ENCODE data around the gene BRI3BP.
"Not testable (repeated sequence)": the region's sequence is repeated elsewhere in the genome, so short reads cannot be mapped to it uniquely, and the experiment has no call there.

The BRI3BP gene

GRCh38 chr12:124975276-124975675 is 18.2 kb upstream of the BRI3BP start:
- no peak for DNase-seq

GRCh38 chr12:124976999-124977398 is 16.4 kb upstream of the BRI3BP start:
- DNase-seq: no peak

GRCh38 chr12:124979568-124979967 is 13.9 kb upstream of the BRI3BP start:
- no peak for DNase-seq

- DNase-seq: no peak
Measured at GRCh38 chr12:124980098-124980892, 13.2 kb upstream of the BRI3BP start.

GRCh38 chr12:124986876-124987275 is 6.6 kb upstream of the BRI3BP start:
- not testable (repeated sequence) for DNase-seq

- peak; percentile 85 to 90 for DNase-seq
Measured at GRCh38 chr12:124992874-124993625, 395 bp upstream of the BRI3BP start.

- peak; percentile 15 to 24 for DNase-seq
Measured at GRCh38 chr12:124994437-124994975, 1.1 kb downstream of the BRI3BP start.

- DNase-seq: no peak
Measured at GRCh38 chr12:124995200-124995961, 1.9 kb downstream of the BRI3BP start.

GRCh38 chr12:124998705-124999104 is 5.3 kb downstream of the BRI3BP start:
- DNase-seq: no peak

GRCh38 chr12:125001636-125002035 is 8.2 kb downstream of the BRI3BP start:
- no peak for DNase-seq

- DNase-seq: no peak
Measured at GRCh38 chr12:125003021-125003420, 9.6 kb downstream of the BRI3BP start.

GRCh38 chr12:125004621-125005020 is 11.2 kb downstream of the BRI3BP start:
- DNase-seq: no peak

GRCh38 chr12:125005652-125006051 is 12.2 kb downstream of the BRI3BP start:
- no peak for DNase-seq

GRCh38 chr12:125006365-125006764 is 12.9 kb downstream of the BRI3BP start:
- DNase-seq: no peak

GRCh38 chr12:125013816-125014442 is 20.5 kb downstream of the BRI3BP start:
- DNase-seq: no peak

GRCh38 chr12:125014526-125014925 is 21.1 kb downstream of the BRI3BP start:
- no peak for DNase-seq

GRCh38 chr12:125015680-125016310 is 22.4 kb downstream of the BRI3BP start:
- DNase-seq: no peak

GRCh38 chr12:125017801-125018200 is 24.4 kb downstream of the BRI3BP start:
- no peak for DNase-seq

GRCh38 chr12:125018356-125018755 is 24.9 kb downstream of the BRI3BP start:
- DNase-seq: no peak

GRCh38 chr12:125021096-125021495 is 27.7 kb downstream of the BRI3BP start:
- DNase-seq: no peak

GRCh38 chr12:125021771-125022170 is 28.3 kb downstream of the BRI3BP start:
- no peak for DNase-seq

GRCh38 chr12:125023065-125023464 is 29.6 kb downstream of the BRI3BP start:
- no peak for DNase-seq

Measured in activated CD4-positive, alpha-beta T cell treated with anti-CD3 and anti-CD28 coated beads, Interleukin-2, amount 50 U/mL, for 48 hours (primary cell).